Measurements from ENCODE around the gene PHKA2. TPM values are rescaled to one million over a fixed set of nuclear protein-coding genes. Genes with fewer than 3 reads are reported as not detected.
A peak's percentile ranks its signal among the peaks of the same experiment; 100 is the strongest.

Gene PHKA2
- polyA plus RNA-seq, 2 of the 4 experiments (the other 2 are of a cell fraction) = 16.1 to 21.2 TPM

DNA sequence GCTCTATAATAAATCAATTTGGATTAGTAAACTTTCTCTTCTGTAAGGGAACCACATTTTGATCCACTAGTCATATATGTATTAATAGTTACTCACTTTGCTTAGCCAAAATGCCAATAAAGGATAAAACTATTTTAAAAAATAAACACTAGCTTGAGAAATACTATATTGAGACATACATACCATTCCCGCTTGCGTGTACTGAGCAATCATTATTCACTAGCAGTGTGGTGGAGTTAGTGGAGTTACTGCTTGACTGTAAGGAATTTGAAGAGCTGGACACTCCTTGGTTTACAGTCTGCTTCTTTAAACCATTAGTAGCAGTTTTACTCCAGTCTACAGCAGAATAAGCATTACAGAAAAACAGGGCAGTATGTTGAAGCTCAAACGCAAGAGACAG, 10.8 kb upstream of the PHKA2 start (continued):
- TF ChIP-seq, protein P1, sequence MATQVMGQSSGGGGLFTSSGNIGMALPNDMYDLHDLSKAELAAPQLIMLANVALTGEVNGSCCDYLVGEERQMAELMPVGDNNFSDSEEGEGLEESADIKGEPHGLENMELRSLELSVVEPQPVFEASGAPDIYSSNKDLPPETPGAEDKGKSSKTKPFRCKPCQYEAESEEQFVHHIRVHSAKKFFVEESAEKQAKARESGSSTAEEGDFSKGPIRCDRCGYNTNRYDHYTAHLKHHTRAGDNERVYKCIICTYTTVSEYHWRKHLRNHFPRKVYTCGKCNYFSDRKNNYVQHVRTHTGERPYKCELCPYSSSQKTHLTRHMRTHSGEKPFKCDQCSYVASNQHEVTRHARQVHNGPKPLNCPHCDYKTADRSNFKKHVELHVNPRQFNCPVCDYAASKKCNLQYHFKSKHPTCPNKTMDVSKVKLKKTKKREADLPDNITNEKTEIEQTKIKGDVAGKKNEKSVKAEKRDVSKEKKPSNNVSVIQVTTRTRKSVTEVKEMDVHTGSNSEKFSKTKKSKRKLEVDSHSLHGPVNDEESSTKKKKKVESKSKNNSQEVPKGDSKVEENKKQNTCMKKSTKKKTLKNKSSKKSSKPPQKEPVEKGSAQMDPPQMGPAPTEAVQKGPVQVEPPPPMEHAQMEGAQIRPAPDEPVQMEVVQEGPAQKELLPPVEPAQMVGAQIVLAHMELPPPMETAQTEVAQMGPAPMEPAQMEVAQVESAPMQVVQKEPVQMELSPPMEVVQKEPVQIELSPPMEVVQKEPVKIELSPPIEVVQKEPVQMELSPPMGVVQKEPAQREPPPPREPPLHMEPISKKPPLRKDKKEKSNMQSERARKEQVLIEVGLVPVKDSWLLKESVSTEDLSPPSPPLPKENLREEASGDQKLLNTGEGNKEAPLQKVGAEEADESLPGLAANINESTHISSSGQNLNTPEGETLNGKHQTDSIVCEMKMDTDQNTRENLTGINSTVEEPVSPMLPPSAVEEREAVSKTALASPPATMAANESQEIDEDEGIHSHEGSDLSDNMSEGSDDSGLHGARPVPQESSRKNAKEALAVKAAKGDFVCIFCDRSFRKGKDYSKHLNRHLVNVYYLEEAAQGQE (IDR thresholded peaks at IDR 0.05) = no peak
- TF ChIP-seq TP53 (CRISPR knock-in tag; IDR thresholded peaks at IDR 0.05) (no peak), NFE2L2 (conservative IDR thresholded peaks at IDR 0.05; ENCODE audit: low read length) (no peak), HOXB13 (CRISPR knock-in tag; IDR thresholded peaks at IDR 0.05; ENCODE audit: low read depth) (no peak), KDM1A (IDR thresholded peaks at IDR 0.05; ENCODE audit: low read depth) (no peak), JUN (IDR thresholded peaks at IDR 0.05) (no peak; a peak in 1 of 5 replicates), KDM5A (IDR thresholded peaks at IDR 0.05) (no peak), EP300 (IDR thresholded peaks at IDR 0.05) (peak; percentile 28 to 43; a peak in 1 of 5 replicates), ZSCAN20 (CRISPR knock-in tag; IDR thresholded peaks at IDR 0.05) (no peak), POLR2A (IDR thresholded peaks at IDR 0.05; ENCODE audit: low read length) (no peak), CHD4 (IDR thresholded peaks at IDR 0.05; ENCODE audit: borderline replicate concordance) (no peak), RAD21 (conservative IDR thresholded peaks at IDR 0.05 in 1 of 2, IDR thresholded peaks at IDR 0.05 in 1 of 2) (no peak), EHF (CRISPR knock-in tag; IDR thresholded peaks at IDR 0.05) (no peak), CBX8 (IDR thresholded peaks at IDR 0.05) (no peak), BHLHE40 (IDR thresholded peaks at IDR 0.05; ENCODE audit: low read depth, low read length) (no peak), RARB (CRISPR knock-in tag; IDR thresholded peaks at IDR 0.05) (no peak), FOSL2 (IDR thresholded peaks at IDR 0.05) (peak; percentile 62), FOSL2 (CRISPR knock-in tag; IDR thresholded peaks at IDR 0.05) (peak; percentile 77)
- TF ChIP-seq, protein P2, sequence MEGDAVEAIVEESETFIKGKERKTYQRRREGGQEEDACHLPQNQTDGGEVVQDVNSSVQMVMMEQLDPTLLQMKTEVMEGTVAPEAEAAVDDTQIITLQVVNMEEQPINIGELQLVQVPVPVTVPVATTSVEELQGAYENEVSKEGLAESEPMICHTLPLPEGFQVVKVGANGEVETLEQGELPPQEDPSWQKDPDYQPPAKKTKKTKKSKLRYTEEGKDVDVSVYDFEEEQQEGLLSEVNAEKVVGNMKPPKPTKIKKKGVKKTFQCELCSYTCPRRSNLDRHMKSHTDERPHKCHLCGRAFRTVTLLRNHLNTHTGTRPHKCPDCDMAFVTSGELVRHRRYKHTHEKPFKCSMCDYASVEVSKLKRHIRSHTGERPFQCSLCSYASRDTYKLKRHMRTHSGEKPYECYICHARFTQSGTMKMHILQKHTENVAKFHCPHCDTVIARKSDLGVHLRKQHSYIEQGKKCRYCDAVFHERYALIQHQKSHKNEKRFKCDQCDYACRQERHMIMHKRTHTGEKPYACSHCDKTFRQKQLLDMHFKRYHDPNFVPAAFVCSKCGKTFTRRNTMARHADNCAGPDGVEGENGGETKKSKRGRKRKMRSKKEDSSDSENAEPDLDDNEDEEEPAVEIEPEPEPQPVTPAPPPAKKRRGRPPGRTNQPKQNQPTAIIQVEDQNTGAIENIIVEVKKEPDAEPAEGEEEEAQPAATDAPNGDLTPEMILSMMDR (IDR thresholded peaks at IDR 0.05) = no peak
- TF ChIP-seq, protein P3, sequence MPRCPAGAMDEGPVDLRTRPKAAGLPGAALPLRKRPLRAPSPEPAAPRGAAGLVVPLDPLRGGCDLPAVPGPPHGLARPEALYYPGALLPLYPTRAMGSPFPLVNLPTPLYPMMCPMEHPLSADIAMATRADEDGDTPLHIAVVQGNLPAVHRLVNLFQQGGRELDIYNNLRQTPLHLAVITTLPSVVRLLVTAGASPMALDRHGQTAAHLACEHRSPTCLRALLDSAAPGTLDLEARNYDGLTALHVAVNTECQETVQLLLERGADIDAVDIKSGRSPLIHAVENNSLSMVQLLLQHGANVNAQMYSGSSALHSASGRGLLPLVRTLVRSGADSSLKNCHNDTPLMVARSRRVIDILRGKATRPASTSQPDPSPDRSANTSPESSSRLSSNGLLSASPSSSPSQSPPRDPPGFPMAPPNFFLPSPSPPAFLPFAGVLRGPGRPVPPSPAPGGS (IDR thresholded peaks at IDR 0.05) = 0 out of 3 replicates have a peak, but pooled peaks have one; percentile 36

DNA sequence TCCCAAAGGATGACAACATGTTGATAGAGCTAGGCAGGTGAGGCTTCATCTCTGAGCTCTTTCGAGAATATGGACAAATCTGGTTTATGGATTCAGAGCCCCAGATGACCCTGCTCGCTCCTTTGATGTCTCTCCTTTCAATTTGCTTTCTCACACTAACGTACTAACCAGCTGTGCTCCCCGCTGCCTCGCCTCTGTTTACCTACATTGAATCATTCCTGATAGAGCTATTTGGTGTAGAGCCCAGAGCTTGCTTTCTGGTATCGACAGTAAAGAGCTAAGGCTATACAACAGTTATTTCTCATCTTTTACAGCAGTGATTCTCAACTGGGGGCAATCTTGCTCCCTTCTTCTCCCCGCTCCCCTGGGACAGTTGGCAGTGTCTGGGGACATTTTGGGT, 8.9 kb upstream of the PHKA2 start:
- ATAC-seq (no peak), DNase-seq (ENCODE audit: low read depth in 1 of 2, low spot score in 1 of 2) (peak in 1 of 2 experiments; percentile 35), FAIRE-seq (peak; percentile 13)
- Histone ChIP-seq H3K4me3 (no peak overlapping the region), H3K9me3 (no peaks in the 10 kb centered on the region), H3K4me1 (peaks cover 54% of the 10 kb centered on the region), H3K27ac (peak overlapping the region; percentile 79 to 80), H3K4me2 (peak overlapping the region; percentile 82)
- ChIA-PET POLR2A (no interaction called here), CTCF (interaction anchor here (1.0 to 1.5 kb wide), 3 partner anchors 21 to 61 kb away, joined by 3 to 4 read pairs (median 3); no protein-coding TSS in a partner anchor)
- 39% methylated on average over 7 of the region's 7 CpGs for WGBS (ENCODE audit: missing lambda C conversion rate)
- TF ChIP-seq FOSL2 (IDR thresholded peaks at IDR 0.05) = no peak
- TF ChIP-seq FOSL2 (CRISPR knock-in tag; IDR thresholded peaks at IDR 0.05) = peak; percentile 20; the same call in 1 of the 2 replicates
- 0 out of 2 replicates have a peak, but pooled peaks have one; percentile 24 for TF ChIP-seq JUNB (IDR thresholded peaks at IDR 0.05)
- TF ChIP-seq, protein P4, sequence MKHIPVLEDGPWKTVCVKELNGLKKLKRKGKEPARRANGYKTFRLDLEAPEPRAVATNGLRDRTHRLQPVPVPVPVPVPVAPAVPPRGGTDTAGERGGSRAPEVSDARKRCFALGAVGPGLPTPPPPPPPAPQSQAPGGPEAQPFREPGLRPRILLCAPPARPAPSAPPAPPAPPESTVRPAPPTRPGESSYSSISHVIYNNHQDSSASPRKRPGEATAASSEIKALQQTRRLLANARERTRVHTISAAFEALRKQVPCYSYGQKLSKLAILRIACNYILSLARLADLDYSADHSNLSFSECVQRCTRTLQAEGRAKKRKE (CRISPR knock-in tag; IDR thresholded peaks at IDR 0.05; ENCODE audit: low read depth) = no peak
- TF ChIP-seq ESRRA (IDR thresholded peaks at IDR 0.05; ENCODE audit: borderline replicate concordance, low read length) = no peak

Measured in A549 (cell line).